NCI-H2196 (cell line): ENCODE measurements around the gene PACC1.
A peak's percentile ranks its signal among the peaks of the same experiment; 100 is the strongest.

ENCODE experiments used
- DNase-seq: peaks from one replicate; lab custom pipeline; 2025; ENCODE audit not compliant: unreplicated experiment; lab: John Stamatoyannopoulos, UW

The PACC1 gene

GRCh38 chr1:212438831-212439237 is 24.1 kb upstream of the PACC1 start:
- no peak for DNase-seq

GRCh38 chr1:212437179-212437798 is 22.6 kb upstream of the PACC1 start:
- DNase-seq = no peak

GRCh38 chr1:212434992-212435391 is 20.3 kb upstream of the PACC1 start:
- no peak for DNase-seq

GRCh38 chr1:212433577-212434462 is 19.1 kb upstream of the PACC1 start:
- no peak for DNase-seq

DNA sequence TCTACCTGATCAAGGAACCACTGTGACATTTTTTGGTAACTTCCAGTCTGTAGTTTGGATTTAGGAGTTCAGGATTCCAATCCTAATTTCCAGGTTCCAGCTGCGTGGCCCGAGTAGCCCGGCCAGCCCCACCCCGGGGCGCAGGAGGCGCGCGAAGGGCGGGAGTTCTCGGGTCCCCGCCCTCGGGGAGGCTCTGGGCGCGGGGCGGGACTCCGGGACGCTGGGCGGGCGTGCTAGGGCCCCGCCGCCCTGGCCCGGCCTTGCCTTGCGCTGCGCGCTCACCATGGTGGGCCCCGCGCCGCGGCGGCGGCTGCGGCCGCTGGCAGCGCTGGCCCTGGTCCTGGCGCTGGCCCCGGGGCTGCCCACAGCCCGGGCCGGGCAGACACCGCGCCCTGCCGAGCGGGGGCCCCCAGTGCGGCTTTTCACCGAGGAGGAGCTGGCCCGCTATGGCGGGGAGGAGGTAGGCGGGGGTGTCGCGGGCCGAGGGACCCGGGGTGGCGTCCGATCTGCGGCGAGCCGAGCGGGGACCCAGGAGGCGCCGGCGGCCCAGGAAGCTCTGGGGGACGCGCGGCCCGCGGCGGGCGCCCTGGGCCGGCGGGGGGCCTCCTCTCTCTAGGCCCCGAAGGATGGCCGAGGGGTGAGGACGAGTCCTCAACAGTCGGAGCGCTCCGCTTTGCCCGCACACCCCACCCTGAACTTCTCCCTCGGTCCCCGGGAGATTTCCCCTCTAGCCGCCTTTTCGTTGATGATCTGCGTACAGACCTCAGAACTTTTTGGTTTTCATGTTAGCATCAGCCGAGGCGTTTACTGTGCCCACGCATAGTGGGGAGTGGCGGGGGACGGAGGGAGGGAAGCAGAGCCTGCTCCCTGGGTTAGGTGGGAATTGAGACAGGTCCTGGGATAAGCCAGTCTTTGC is 18.2 kb upstream of the PACC1 start, which contains the start of gene NENF:
TSS of gene NENF (plus strand) at position 260 of the 916 bp plus-strand sequence. CDS start at position 284, 24 bp downstream.
- DNase-seq = peak; percentile 88

GRCh38 chr1:212432272-212432660 is 17.6 kb upstream of the PACC1 start:
- no peak for DNase-seq

- no peak for DNase-seq
These were observed 17.0 kb upstream of the PACC1 start for GRCh38 chr1:212431644-212432043.

- DNase-seq = peak; percentile 15
These were observed 16.3 kb upstream of the PACC1 start for GRCh38 chr1:212430955-212431394.

DNA sequence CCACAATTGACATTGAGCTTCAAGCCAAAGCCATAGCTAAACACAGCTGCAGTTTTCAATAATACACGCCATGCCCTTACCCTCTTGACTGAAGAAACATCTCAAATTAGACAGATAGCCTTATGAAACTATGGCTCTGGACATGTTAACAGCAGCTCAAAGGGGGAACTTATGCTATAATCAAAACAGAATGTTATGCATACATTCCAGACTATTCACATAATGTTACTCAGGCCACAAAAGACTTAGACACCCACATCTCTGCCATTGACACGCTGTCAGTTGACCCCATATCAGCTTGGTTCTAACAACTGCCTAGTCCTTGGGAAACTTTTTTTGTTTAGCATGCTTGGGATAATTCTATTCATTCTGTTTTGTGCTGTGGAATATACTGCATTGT is 15.7 kb upstream of the PACC1 start:
- DNase-seq = no peak

GRCh38 chr1:212428496-212428895 is 13.8 kb upstream of the PACC1 start:
- no peak for DNase-seq

DNA sequence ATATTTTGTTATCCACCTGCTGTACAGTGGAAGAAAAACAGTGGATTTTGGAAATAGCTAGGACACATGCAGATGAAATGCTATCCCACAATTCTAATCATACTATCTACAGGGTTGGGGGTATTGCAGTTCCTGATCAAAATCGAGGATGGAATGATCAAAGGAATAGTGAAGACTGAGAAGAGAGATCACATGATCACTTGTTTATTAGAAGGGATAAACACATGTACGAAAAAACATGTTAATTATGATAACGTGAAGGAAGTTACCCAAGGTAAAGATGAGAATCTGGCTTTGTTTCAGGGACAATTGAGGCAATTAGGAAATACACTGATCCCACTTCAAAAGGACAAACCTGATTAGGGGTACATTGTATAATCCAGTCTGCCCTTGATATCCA is 9.2 kb upstream of the PACC1 start:
- DNase-seq = no peak

DNA sequence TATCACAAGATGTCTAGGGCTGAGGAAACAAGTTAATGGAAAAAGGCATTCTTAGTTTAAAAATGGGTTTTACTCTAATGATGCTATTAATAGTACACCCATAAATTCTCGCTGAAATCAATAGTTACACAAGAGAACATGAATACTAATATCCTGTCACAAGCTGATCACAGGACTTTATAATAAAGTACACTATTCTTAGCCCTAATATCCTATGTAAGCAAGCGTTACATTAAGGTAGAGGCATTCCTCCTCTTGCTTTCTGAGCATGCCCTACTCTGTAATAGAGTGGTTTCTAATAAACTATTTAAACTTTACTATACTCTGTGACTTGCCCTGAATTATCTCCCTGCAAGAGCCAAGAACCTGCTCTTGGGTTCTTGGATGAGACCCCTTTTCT is 6.5 kb upstream of the PACC1 start:
- DNase-seq = no peak

DNA sequence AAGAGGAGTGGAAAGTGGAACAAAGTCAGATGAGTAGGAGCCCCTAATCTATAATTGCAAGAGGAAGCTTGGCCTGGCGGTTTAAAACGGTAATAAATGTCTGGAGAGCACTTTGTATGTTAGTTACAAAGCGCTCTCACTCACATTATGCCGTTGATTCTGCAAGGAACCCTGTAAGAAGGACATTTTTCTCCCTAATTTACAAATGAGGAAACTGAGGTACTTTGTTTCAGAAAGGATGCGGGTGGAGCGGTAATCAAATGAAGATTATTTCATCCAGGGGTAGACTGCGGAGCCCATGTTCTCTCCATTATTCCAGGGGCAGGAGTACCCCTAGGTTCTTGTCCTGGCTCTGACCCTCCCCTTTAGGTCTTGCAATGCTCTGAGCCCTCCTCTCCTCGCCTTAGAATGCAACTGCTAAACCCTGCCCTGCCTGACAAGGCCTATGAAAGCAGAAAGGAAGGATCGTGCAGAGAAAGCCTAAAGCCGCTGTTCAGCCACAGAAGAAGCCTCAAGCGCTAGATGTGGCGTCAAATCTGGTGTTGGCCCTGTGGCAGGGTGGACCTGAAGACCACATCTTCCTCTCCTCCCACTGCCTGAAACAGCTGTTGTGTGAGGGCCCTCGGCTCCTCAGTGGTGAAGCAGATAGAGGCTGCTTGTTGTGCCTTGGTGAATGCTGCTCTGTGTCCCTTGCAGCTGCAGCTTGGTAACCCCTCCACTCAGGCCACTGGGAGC is 588 bp upstream of the PACC1 start:
- no peak for DNase-seq

GRCh38 chr1:212413902-212414327 is 771 bp downstream of the PACC1 start:
- DNase-seq = no peak

GRCh38 chr1:212412374-212412773 is 2.3 kb downstream of the PACC1 start:
- no peak for DNase-seq

GRCh38 chr1:212410231-212410820 is 4.4 kb downstream of the PACC1 start:
- no peak for DNase-seq

- DNase-seq = no peak
These were observed 11.9 kb downstream of the PACC1 start for GRCh38 chr1:212402666-212403321.

GRCh38 chr1:212401838-212402582 is 12.7 kb downstream of the PACC1 start:
- no peak for DNase-seq

GRCh38 chr1:212401042-212401441 is 13.6 kb downstream of the PACC1 start:
- DNase-seq = no peak
